IMR-90 (cell line): ENCODE results near the gene AP3B1. TPM values are rescaled to one million over a fixed set of nuclear protein-coding genes. Genes with fewer than 3 reads are reported as not detected.

Source experiments
- ATAC-seq: fragments of 200-7000 bp; cut with Tn5 transposase; 2 replicates; pipeline ENCODE4 v1.9.1; 2020; ENCODE audit warnings: low read depth, mild to moderate bottlenecking, moderate library complexity
- BruUV-seq: library from RNA; stranded (reverse); fragments of 400-500 nt; replicated peaks from 2 replicates; lab custom pipeline; 2021; lab: Mats Ljungman, UMichigan
- CTCF ChIA-PET: fragments of 300-600 bp; formaldehyde crosslinking; extraction: SDS; loops from one replicate; lab custom pipeline; 2021; ENCODE audit warnings: antibody characterized with exemption; lab: Yijun Ruan, JAX
- POLR2A ChIA-PET: fragments of 300-600 bp; sonication (Branson Sonifier 250); formaldehyde crosslinking; loops from one replicate; lab custom pipeline; 2022; ENCODE audit warnings: antibody characterized with exemption; ENCODE audit not compliant: unreplicated experiment; lab: Charles Lee
- DNase-seq: peaks from one replicate; pipeline ENCODE4 v3.0.0; 2013
- H2AFZ ChIP-seq: replicated peaks from 2 replicates; pipeline ENCODE3; 2013; ENCODE audit warnings: low read length, mild to moderate bottlenecking; ENCODE audit not compliant: poor library complexity
- H2AK5ac ChIP-seq: 2 replicates; pipeline ENCODE4 v1.6.1; 2013; ENCODE audit warnings: low read depth, low read length, inconsistent platforms
- H2AK9ac ChIP-seq: replicated peaks from 2 replicates; pipeline ENCODE3; 2013; ENCODE audit warnings: mild to moderate bottlenecking, low read depth, low read length, moderate library complexity; ENCODE audit not compliant: poor library complexity
- H2BK120ac ChIP-seq: 2 replicates; pipeline ENCODE4 v1.6.1; 2013; ENCODE audit warnings: low read depth, low read length, inconsistent platforms
- H2BK15ac ChIP-seq: 3 replicates; pipeline ENCODE4 v1.6.1; 2013; ENCODE audit warnings: low read depth, low read length, inconsistent platforms
- H2BK20ac ChIP-seq: 2 replicates; pipeline ENCODE4 v1.6.1; 2013; ENCODE audit warnings: low read depth, mild to moderate bottlenecking, inconsistent platforms, low read length, moderate library complexity
- H2BK5ac ChIP-seq: 2 replicates; pipeline ENCODE4 v1.6.1; 2013; ENCODE audit warnings: mild to moderate bottlenecking, low read depth, low read length, inconsistent platforms; ENCODE audit not compliant: poor library complexity, severe bottlenecking
- H3K14ac ChIP-seq: replicated peaks from 2 replicates; pipeline ENCODE4 v1.6.1; 2013; ENCODE audit warnings: low read depth, low read length, inconsistent platforms
- H3K18ac ChIP-seq: 2 replicates; pipeline ENCODE4 v1.6.1; 2013; ENCODE audit warnings: low read depth, low read length, control low read depth
- H3K23ac ChIP-seq: 2 replicates; pipeline ENCODE4 v1.6.1; 2013; ENCODE audit warnings: low read depth, low read length, inconsistent platforms
- H3K27ac ChIP-seq: 2 replicates; pipeline ENCODE4 v1.5.1; 2013; ENCODE audit warnings: mild to moderate bottlenecking, control low read depth, low read length; ENCODE audit not compliant: insufficient read depth
- H3K27me3 ChIP-seq: 2 replicates; pipeline ENCODE4 v1.6.1; 2013; ENCODE audit warnings: low read length; ENCODE audit not compliant: control insufficient read depth, insufficient read depth
- H3K36me3 ChIP-seq: 2 replicates; pipeline ENCODE4 v1.6.1; 2013; ENCODE audit warnings: low read length, mixed read lengths; ENCODE audit not compliant: control insufficient read depth, insufficient read depth
- H3K4ac ChIP-seq: 2 replicates; pipeline ENCODE4 v1.6.1; 2013; ENCODE audit warnings: low read depth, low read length, inconsistent platforms
- H3K4me1 ChIP-seq: 2 replicates; pipeline ENCODE4 v1.6.1; 2013; ENCODE audit warnings: low read length, mixed read lengths; ENCODE audit not compliant: control insufficient read depth, insufficient read depth
- H3K4me2 ChIP-seq: 2 replicates; pipeline ENCODE4 v1.6.1; 2013; ENCODE audit warnings: low read depth, mild to moderate bottlenecking, control low read depth, low read length, moderate library complexity
- H3K4me3 ChIP-seq: 2 replicates; pipeline ENCODE4 v1.5.1; 2013; ENCODE audit warnings: low read depth, mild to moderate bottlenecking, control low read depth, low read length, moderate library complexity; ENCODE audit not compliant: insufficient read depth
- H3K56ac ChIP-seq: 2 replicates; pipeline ENCODE4 v1.6.1; 2013; ENCODE audit warnings: low read length, inconsistent platforms; ENCODE audit not compliant: insufficient read depth; ENCODE audit errors: extremely low read depth
- H3K79me1 ChIP-seq, 2 experiments: 2 replicates each; pipeline ENCODE4 v1.6.1; 2013; ENCODE audit warnings: low read length in 2 of 2, inconsistent platforms in 1 of 2, low read depth in 1 of 2
- H3K9ac ChIP-seq: 2 replicates; pipeline ENCODE4 v1.6.1; 2013; ENCODE audit warnings: low read depth, low read length, control low read depth
- H3K9me1 ChIP-seq: 2 replicates; pipeline ENCODE4 v1.6.1; 2013; ENCODE audit warnings: low read length, inconsistent platforms; ENCODE audit not compliant: insufficient read depth
- H3K9me3 ChIP-seq: 2 replicates; pipeline ENCODE4 v1.6.1; 2013; ENCODE audit warnings: low read length; ENCODE audit not compliant: control insufficient read depth, insufficient read depth
- H4K20me1 ChIP-seq: 2 replicates; pipeline ENCODE4 v1.6.1; 2013; ENCODE audit warnings: low read length, inconsistent platforms; ENCODE audit not compliant: insufficient read depth
- H4K5ac ChIP-seq: 2 replicates; pipeline ENCODE4 v1.6.1; 2013; ENCODE audit warnings: mild to moderate bottlenecking, low read depth, low read length, control low read depth
- H4K8ac ChIP-seq, 2 experiments: 2 replicates each; pipeline ENCODE4 v1.6.1; 2013; ENCODE audit warnings: low read depth in 2 of 2, low read length in 2 of 2, control low read depth in 1 of 2, inconsistent platforms in 1 of 2
- H4K91ac ChIP-seq: 2 replicates; pipeline ENCODE4 v1.6.1; 2013; ENCODE audit warnings: low read depth, low read length, inconsistent platforms; ENCODE audit not compliant: insufficient read depth
- BHLHE40 ChIP-seq: fragments of 150-350 bp; IDR thresholded peaks from 2 replicates; pipeline ENCODE4 v1.6.1; 2016; ENCODE audit warnings: mild to moderate bottlenecking, low read depth, low read length
- CEBPB ChIP-seq: IDR thresholded peaks from 2 replicates; pipeline ENCODE4 v1.6.1; 2012; ENCODE audit warnings: low read depth, low read length, improper control_type of control experiment
- CHD1 ChIP-seq: IDR thresholded peaks from 2 replicates; pipeline ENCODE4 v1.6.1; 2012; ENCODE audit warnings: low read depth, low read length, improper control_type of control experiment
- CTCF ChIP-seq: conservative IDR thresholded peaks from 2 replicates; pipeline ENCODE4 v1.5.1; 2012; ENCODE audit warnings: mild to moderate bottlenecking, low read depth, low read length, improper control_type of control experiment
- ELK1 ChIP-seq: fragments of 150-350 bp; IDR thresholded peaks from 2 replicates; pipeline ENCODE4 v1.6.1; 2016; ENCODE audit warnings: low read depth, mild to moderate bottlenecking, low read length, moderate library complexity, borderline replicate concordance
- FOS ChIP-seq: fragments of 150-350 bp; IDR thresholded peaks from 2 replicates; pipeline ENCODE4 v1.6.1; 2016; ENCODE audit warnings: low read depth, low read length
- MAFK ChIP-seq: IDR thresholded peaks from 2 replicates; pipeline ENCODE4 v1.6.1; 2012; ENCODE audit warnings: low read depth, low read length, improper control_type of control experiment
- MAZ ChIP-seq: IDR thresholded peaks from 2 replicates; pipeline ENCODE4 v1.6.1; 2012; ENCODE audit warnings: low read depth, mild to moderate bottlenecking, low read length, improper control_type of control experiment, moderate library complexity, borderline replicate concordance
- MXI1 ChIP-seq: IDR thresholded peaks from 2 replicates; pipeline ENCODE4 v1.6.1; 2012; ENCODE audit warnings: low read depth, mild to moderate bottlenecking, low read length, moderate library complexity, borderline replicate concordance
- NFE2L2 ChIP-seq: fragments of 150-350 bp; IDR thresholded peaks from 2 replicates; pipeline ENCODE4 v1.6.1; 2016; ENCODE audit warnings: low read depth, mild to moderate bottlenecking, low read length
- POLR2A ChIP-seq: IDR thresholded peaks from 2 replicates; pipeline ENCODE4 v1.6.1; 2012; ENCODE audit warnings: mild to moderate bottlenecking, low read depth, low read length
- RAD21 ChIP-seq: IDR thresholded peaks from 2 replicates; pipeline ENCODE4 v1.6.1; 2012; ENCODE audit warnings: low read length, improper control_type of control experiment
- RCOR1 ChIP-seq: IDR thresholded peaks from 2 replicates; pipeline ENCODE4 v1.6.1; 2012; ENCODE audit warnings: mild to moderate bottlenecking, low read length, improper control_type of control experiment; ENCODE audit not compliant: insufficient replicate concordance
- RFX5 ChIP-seq: IDR thresholded peaks from 2 replicates; pipeline ENCODE4 v1.8.0; 2012; ENCODE audit warnings: low read depth, mild to moderate bottlenecking, low read length, moderate library complexity
- SMC3 ChIP-seq: fragments of 150-350 bp; IDR thresholded peaks from 2 replicates; pipeline ENCODE4 v1.6.1; 2016; ENCODE audit warnings: low read depth, mild to moderate bottlenecking, antibody characterized with exemption, low read length, moderate library complexity
- dilution Hi-C: fragments of 300-500 bp; cut with HindIII; formaldehyde crosslinking; loops from one replicate; pipeline ENCODE4 v1.14.3; 2018; ENCODE audit warnings: low sequenced_read_pairs; ENCODE audit not compliant: unreplicated experiment
- in situ Hi-C: fragments of 300-500 bp; cut with MboI; formaldehyde crosslinking; loops from 3 replicates; pipeline ENCODE4 v1.14.3; 2019; ENCODE audit warnings: low sequenced_read_pairs, inconsistent platforms, mixed read lengths
- intact Hi-C: fragments of 100-400 bp; cut with micrococcal nuclease; formaldehyde crosslinking; loops from 2 replicates; pipeline ENCODE4 v1.10.0; 2022
- polyA plus RNA-seq, 3 experiments: library from polyadenylated mRNA; depleted of rRNA; stranded (reverse); fragments of >200 nt; gene quantifications; 2 replicates each; pipeline ENCODE4 v1.2.3, GENCODE V29; 2012; ENCODE audit warnings: low replicate concordance in 1 of 3
- total RNA-seq: library from RNA; depleted of rRNA; stranded (reverse); fragments of >200 nt; gene quantifications from 2 replicates; pipeline ENCODE4 v1.2.3, GENCODE V29; 2012
- TF ChIP-seq, protein P1 (sequence below): fragments of 150-350 bp; IDR thresholded peaks from 2 replicates; pipeline ENCODE4 v1.6.1; 2017; ENCODE audit warnings: mild to moderate bottlenecking, antibody characterized with exemption, low read length, low read depth

The AP3B1 gene
- total and polyA plus RNA-seq, 2 of the 4 experiments (the other 2 are of a cell fraction), result 33.1 to 59.0 TPM

DNA sequence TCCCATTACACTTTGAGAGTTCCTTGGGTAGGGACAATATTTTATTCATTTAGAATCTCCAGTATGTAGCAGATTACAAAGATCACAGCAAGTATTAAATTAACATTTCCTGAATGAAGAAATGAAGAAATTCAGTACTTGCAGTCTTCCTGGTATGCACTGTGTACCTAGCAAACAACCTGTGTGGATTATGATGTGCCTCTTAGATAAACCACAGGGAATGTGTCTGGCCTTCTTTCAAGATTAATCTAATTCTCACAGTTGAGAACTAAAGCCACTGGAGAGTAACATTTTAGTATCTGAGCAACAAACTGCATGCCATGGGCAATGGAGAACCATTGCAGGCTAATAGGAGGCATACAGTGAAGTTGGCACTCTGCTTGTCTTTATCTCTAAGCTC is 199.4 kb downstream of the AP3B1 start:
- intact Hi-C loops, result no loop called here
- BruUV-seq, result no TSS peak
- no peak overlapping the region for H4K8ac ChIP-seq
- no peak overlapping the region for H3K14ac ChIP-seq
- no peak overlapping the region for H2AK5ac ChIP-seq
- no peak overlapping the region for H4K5ac ChIP-seq
- no peaks in the 10 kb centered on the region for H3K4me1 ChIP-seq
- no peak overlapping the region for H3K9ac ChIP-seq
- no peak for TF ChIP-seq MAZ
- TF ChIP-seq RFX5, result no peak
- no peak for TF ChIP-seq ELK1
- no peak for TF ChIP-seq RCOR1
- no peak for TF ChIP-seq SMC3
- no peak for TF ChIP-seq BHLHE40
- TF ChIP-seq CHD1, result no peak
- no peak for TF ChIP-seq POLR2A
- no peak for TF ChIP-seq MXI1
- TF ChIP-seq CEBPB, result no peak
- TF ChIP-seq FOS, result no peak
- TF ChIP-seq, protein P1, sequence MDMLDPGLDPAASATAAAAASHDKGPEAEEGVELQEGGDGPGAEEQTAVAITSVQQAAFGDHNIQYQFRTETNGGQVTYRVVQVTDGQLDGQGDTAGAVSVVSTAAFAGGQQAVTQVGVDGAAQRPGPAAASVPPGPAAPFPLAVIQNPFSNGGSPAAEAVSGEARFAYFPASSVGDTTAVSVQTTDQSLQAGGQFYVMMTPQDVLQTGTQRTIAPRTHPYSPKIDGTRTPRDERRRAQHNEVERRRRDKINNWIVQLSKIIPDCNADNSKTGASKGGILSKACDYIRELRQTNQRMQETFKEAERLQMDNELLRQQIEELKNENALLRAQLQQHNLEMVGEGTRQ, result no peak
- no peak for TF ChIP-seq CTCF
- no peak for TF ChIP-seq MAFK
- no peak for TF ChIP-seq NFE2L2
- no peak for TF ChIP-seq RAD21
- no peak overlapping the region for H3K4ac ChIP-seq
- DNase-seq (no peak), ATAC-seq (no peak)
- no peak overlapping the region for H3K4me2 ChIP-seq
- H4K20me1 ChIP-seq, result no peaks in the 10 kb centered on the region
- no peak overlapping the region for H2AK9ac ChIP-seq
- ChIA-PET CTCF (no interaction called here), POLR2A (no interaction called here)
- H3K9me3 ChIP-seq, result no peaks in the 10 kb centered on the region
- no peaks in the 10 kb centered on the region for H3K27me3 ChIP-seq
- dilution Hi-C loops, result no loop called here
- no peak overlapping the region for H2BK15ac ChIP-seq
- no peaks in the 10 kb centered on the region; a peak in 2 of 4 replicates for H3K79me1 ChIP-seq
- no peak overlapping the region for H3K18ac ChIP-seq
- no peaks in the 10 kb centered on the region for H3K9me1 ChIP-seq
- peaks cover 14% of the 10 kb centered on the region for H3K36me3 ChIP-seq
- no peak overlapping the region for H4K91ac ChIP-seq
- H2BK120ac ChIP-seq, result no peak overlapping the region
- H3K27ac ChIP-seq, result no peak overlapping the region
- no peak overlapping the region for H3K56ac ChIP-seq
- in situ Hi-C loops, result no loop called here
- H2BK20ac ChIP-seq, result no peak overlapping the region
- H3K23ac ChIP-seq, result no peak overlapping the region
- no peak overlapping the region for H3K4me3 ChIP-seq
- H2AFZ ChIP-seq, result no peak overlapping the region
- H2BK5ac ChIP-seq, result no peak overlapping the region
